PC-3 (cell line): ENCODE measurements around the gene CCDC187. TPM values are rescaled to one million over a fixed set of nuclear protein-coding genes. Genes with fewer than 3 reads are reported as not detected.

Experiments used
- ATAC-seq: fragments of 200-7000 bp; cut with Tn5 transposase; 2 replicates; pipeline ENCODE4 v1.9.1; 2020; ENCODE audit warnings: mild to moderate bottlenecking, moderate library complexity
- BruUV-seq: library from RNA; stranded (reverse); fragments of 400-500 nt; replicated peaks from 2 replicates; lab custom pipeline; 2021; lab: Mats Ljungman, UMichigan
- CTCF ChIA-PET: fragments of 300-600 bp; sonication (Branson Sonifier 250); formaldehyde crosslinking; loops from one replicate; lab custom pipeline; 2022; ENCODE audit warnings: antibody characterized with exemption; lab: Charles Lee
- POLR2A ChIA-PET: fragments of 300-600 bp; sonication (Branson Sonifier 250); formaldehyde crosslinking; loops from one replicate; lab custom pipeline; 2022; ENCODE audit warnings: antibody characterized with exemption; ENCODE audit not compliant: unreplicated experiment; lab: Charles Lee
- DNase-seq: peaks from one replicate; pipeline ENCODE4 v3.0.0-alpha.2; 2015
- H2AFZ ChIP-seq: fragments of 300-600 bp; sonication (generic); 2 replicates; pipeline ENCODE4 v1.6.0; 2016; ENCODE audit warnings: antibody characterized with exemption, low read length
- H3F3A ChIP-seq: fragments of 300-600 bp; sonication (generic); one replicate; pipeline ENCODE4 v1.6.0; 2017; ENCODE audit warnings: antibody characterized with exemption, low read length, control low read depth, mild to moderate bottlenecking; ENCODE audit not compliant: unreplicated experiment
- H3K27ac ChIP-seq: fragments of 300-600 bp; sonication (generic); 2 replicates; pipeline ENCODE4 v1.5.1; 2016; ENCODE audit warnings: mild to moderate bottlenecking, low read length
- H3K27me3 ChIP-seq: fragments of 300-600 bp; sonication (generic); 2 replicates; pipeline ENCODE4 v1.6.1; 2016; ENCODE audit warnings: low read length, mixed read lengths
- H3K36me3 ChIP-seq: fragments of 300-600 bp; sonication (generic); 2 replicates; pipeline ENCODE4 v1.6.1; 2016; ENCODE audit warnings: low read depth, mixed run types, low read length, mixed read lengths
- H3K4me1 ChIP-seq: fragments of 300-600 bp; sonication (generic); 2 replicates; pipeline ENCODE4 v1.5.1; 2016; ENCODE audit warnings: low read length; ENCODE audit not compliant: insufficient read depth
- H3K4me2 ChIP-seq: fragments of 300-600 bp; sonication (generic); 2 replicates; pipeline ENCODE4 v1.6.0; 2016; ENCODE audit warnings: low read length
- H3K4me3 ChIP-seq: fragments of 300-600 bp; sonication (generic); 2 replicates; pipeline ENCODE4 v1.5.1; 2016; ENCODE audit warnings: mild to moderate bottlenecking, low read length, mixed read lengths
- H3K79me2 ChIP-seq: fragments of 300-600 bp; sonication (generic); 2 replicates; pipeline ENCODE4 v1.6.1; 2017; ENCODE audit warnings: low read length, mixed read lengths
- H3K9ac ChIP-seq: fragments of 300-600 bp; sonication (generic); 2 replicates; pipeline ENCODE4 v1.6.0; 2016; ENCODE audit warnings: mild to moderate bottlenecking, low read length
- H3K9me2 ChIP-seq: fragments of 300-600 bp; sonication (generic); replicated peaks from 2 replicates; pipeline ENCODE4 v1.6.1; 2016; ENCODE audit warnings: mixed run types, low read length, mixed read lengths
- H3K9me3 ChIP-seq: fragments of 300-600 bp; sonication (generic); 2 replicates; pipeline ENCODE4 v1.6.1; 2016; ENCODE audit warnings: low read length, mixed read lengths
- H4K20me1 ChIP-seq: fragments of 300-600 bp; sonication (generic); 2 replicates; pipeline ENCODE4 v1.6.1; 2016; ENCODE audit warnings: low read length, mixed read lengths
- EZH2 ChIP-seq: fragments of 300-600 bp; sonication (generic); IDR thresholded peaks from one replicate; pipeline ENCODE4 v1.6.1; 2017; ENCODE audit warnings: antibody characterized with exemption, mild to moderate bottlenecking, low read length; ENCODE audit not compliant: unreplicated experiment
- EZH2phosphoT487 ChIP-seq: fragments of 300-600 bp; sonication (generic); IDR thresholded peaks from 2 replicates; pipeline ENCODE4 v1.6.1; 2018; ENCODE audit warnings: mild to moderate bottlenecking, antibody characterized with exemption, low read length, borderline replicate concordance
- intact Hi-C: fragments of 100-400 bp; cut with micrococcal nuclease; formaldehyde crosslinking; loops from 2 replicates; pipeline ENCODE4 v1.9.0; 2023
- total RNA-seq: library from RNA; depleted of rRNA; stranded (reverse); fragments of >200 nt; gene quantifications from 2 replicates; pipeline ENCODE4 v1.2.3, GENCODE V29; 2014
- TF ChIP-seq, protein P1 (sequence below): fragments of 300-600 bp; sonication (generic); conservative IDR thresholded peaks from 2 replicates; pipeline ENCODE4 v1.5.1; 2017; ENCODE audit warnings: antibody characterized with exemption, low read depth, mild to moderate bottlenecking, low read length

CCDC187 gene
- total RNA-seq, 1 experiment from 2014 or later, result 0.04 TPM

DNA sequence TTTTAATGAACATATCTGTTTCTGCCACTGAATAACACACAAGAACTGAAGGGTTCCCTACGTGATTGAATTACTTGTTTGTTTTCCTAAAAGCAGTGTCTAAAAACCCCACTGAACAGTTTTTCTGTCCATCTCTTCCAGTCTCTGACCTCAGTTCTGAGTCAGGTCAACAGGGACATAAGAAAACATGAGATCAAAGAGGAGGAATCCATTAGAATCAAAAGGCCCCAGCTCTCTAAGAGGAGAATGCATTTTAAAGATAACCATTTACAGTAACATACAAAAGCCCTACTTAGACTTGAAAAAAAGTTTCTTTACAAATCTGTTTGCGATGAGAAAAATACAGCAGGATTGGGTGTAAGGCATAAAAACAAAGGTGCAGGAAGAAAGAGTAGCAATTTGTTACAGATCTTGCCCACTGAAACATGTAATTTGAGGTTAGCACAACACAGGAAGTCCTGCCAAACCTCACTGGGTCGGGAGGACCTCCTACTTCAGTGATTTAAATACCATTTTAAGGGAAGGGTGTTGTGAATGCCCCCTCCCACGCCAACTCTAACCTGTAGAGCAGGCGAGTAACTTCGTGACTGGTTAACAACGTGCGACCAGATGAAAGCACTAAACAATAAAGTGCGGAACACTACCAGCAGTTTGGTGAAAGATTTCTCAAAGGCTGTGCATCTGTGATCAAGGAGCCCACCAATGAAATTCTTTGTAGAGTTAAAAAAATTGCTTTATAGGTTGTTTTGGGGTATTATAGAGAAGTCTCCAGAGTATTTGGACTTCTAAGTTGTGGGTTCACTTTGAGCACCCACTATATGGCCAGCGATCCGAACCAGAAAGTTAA, 59.5 kb downstream of the CCDC187 start:
- TSS peak; percentile 47 for BruUV-seq
- no peaks in the 10 kb centered on the region for H3K9me3 ChIP-seq
- TF ChIP-seq EZH2, result no peak
- peaks cover 19% of the 10 kb centered on the region for H3K4me1 ChIP-seq
- H3K36me3 ChIP-seq, result no peaks in the 10 kb centered on the region
- H3F3A ChIP-seq, result no peaks in the 10 kb centered on the region
- H3K27ac ChIP-seq, result no peak overlapping the region
- H3K4me3 ChIP-seq, result peak overlapping the region; percentile 80
- H3K9ac ChIP-seq, result peak overlapping the region; percentile 68
- DNase-seq (no peak), ATAC-seq (no peak)
- H3K4me2 ChIP-seq, result peak overlapping the region; percentile 98
- ChIA-PET POLR2A (no interaction called here), CTCF (no interaction called here)
- H4K20me1 ChIP-seq, result peaks cover 14% of the 10 kb centered on the region; the same call in 1 of the 2 replicates
- peaks cover 60% of the 10 kb centered on the region for H3K79me2 ChIP-seq
- no peaks in the 10 kb centered on the region for H3K9me2 ChIP-seq
- intact Hi-C loops, result no loop called here
- H2AFZ ChIP-seq, result no peak overlapping the region
- H3K27me3 ChIP-seq, result no peaks in the 10 kb centered on the region

DNA sequence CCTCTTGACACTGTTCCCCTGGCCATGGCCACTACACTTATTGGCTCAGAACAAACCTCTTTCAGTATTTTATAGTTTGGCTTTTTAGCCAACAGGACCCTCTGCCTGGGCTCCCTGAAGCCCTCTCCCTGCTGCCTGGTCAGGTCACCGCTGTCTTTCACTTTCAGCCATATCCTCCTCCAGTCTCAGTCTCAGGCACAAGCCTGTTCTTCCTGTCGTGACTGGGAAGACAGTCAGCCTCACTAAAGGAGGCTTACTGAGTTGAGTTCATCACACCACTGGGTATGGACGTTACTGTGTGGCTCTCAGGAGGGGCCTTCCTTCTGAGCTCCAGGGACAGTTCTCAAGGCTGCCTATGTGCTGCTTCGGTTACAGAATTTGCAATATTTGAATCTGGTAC, 60.3 kb downstream of the CCDC187 start:
- CTCF ChIA-PET, result interaction anchor here (0.6 kb wide), 1 partner anchor 80 kb away, joined by 4 read pairs; no protein-coding TSS in a partner anchor
- no peaks in the 10 kb centered on the region for H3F3A ChIP-seq
- intact Hi-C loops, result no loop called here
- BruUV-seq, result no TSS peak
- H3K79me2 ChIP-seq, result peaks cover 67% of the 10 kb centered on the region
- H2AFZ ChIP-seq, result no peak overlapping the region
- H3K4me3 ChIP-seq, result 0 out of 2 replicates have a peak overlapping the region, but pooled peaks have one; percentile 80
- H3K36me3 ChIP-seq, result no peaks in the 10 kb centered on the region
- DNase-seq (no peak), ATAC-seq (no peak)
- POLR2A ChIA-PET, result no interaction called here
- TF ChIP-seq EZH2phosphoT487 (no peak), EZH2 (no peak)
- no peaks in the 10 kb centered on the region for H3K27me3 ChIP-seq
- H3K4me2 ChIP-seq, result peak overlapping the region; percentile 98; the same call in 1 of the 2 replicates
- H3K9me2 ChIP-seq, result no peaks in the 10 kb centered on the region
- peaks cover 14% of the 10 kb centered on the region; the same call in 1 of the 2 replicates for H4K20me1 ChIP-seq
- H3K9ac ChIP-seq, result no peak overlapping the region
- H3K27ac ChIP-seq, result no peak overlapping the region
- H3K9me3 ChIP-seq, result no peaks in the 10 kb centered on the region
- peaks cover 19% of the 10 kb centered on the region for H3K4me1 ChIP-seq

DNA sequence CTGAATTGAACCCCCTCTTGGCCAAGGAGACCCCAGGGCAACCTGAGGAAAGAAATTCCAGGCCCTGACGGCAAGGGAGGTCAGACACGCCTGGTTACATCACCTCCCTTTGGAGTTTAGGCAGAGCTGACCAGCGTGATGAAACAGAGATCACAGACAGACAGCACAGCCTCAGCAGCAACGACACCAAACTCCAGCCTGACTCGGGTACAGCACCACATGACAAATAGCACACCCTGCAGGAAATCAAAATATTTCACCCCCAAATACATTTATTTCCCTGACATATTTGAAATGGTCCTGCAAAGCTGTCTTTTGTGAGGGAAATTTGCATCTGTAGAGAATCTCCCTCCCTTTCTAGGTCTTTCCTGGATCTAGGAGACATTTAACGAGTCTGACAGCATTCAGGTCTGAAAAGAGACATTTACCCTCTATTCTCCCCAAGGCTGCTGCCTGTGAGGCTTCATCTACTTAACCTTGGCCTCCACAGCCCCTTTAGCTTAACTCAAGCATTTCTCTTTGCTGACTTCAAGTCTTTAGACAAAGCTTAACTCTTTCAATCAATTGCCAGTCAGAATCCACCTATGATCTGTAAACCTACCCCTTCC, 60.9 kb downstream of the CCDC187 start:
- Histone ChIP-seq H3K36me3 (no peaks in the 10 kb centered on the region), H3K9ac (no peak overlapping the region), H3K27me3 (no peaks in the 10 kb centered on the region), H2AFZ (no peak overlapping the region), H3K27ac (no peak overlapping the region), H3F3A (no peaks in the 10 kb centered on the region), H3K9me3 (no peaks in the 10 kb centered on the region), H3K79me2 (peaks cover 71% of the 10 kb centered on the region), H4K20me1 (peaks cover 14% of the 10 kb centered on the region; the same call in 1 of the 2 replicates), H3K4me2 (peak overlapping the region; percentile 98; the same call in 1 of the 2 replicates), H3K9me2 (no peaks in the 10 kb centered on the region), H3K4me1 (peaks cover 19% of the 10 kb centered on the region), H3K4me3 (no peak overlapping the region)
- CTCF ChIA-PET, result interaction anchor here (0.6 kb wide), 2 partner anchors 79 to 120 kb away, joined by 3 to 4 read pairs; partner anchors contain the start of gene DNLZ
- intact Hi-C loops, result no loop called here
- TF ChIP-seq EZH2phosphoT487, result no peak
- TF ChIP-seq, protein P1, sequence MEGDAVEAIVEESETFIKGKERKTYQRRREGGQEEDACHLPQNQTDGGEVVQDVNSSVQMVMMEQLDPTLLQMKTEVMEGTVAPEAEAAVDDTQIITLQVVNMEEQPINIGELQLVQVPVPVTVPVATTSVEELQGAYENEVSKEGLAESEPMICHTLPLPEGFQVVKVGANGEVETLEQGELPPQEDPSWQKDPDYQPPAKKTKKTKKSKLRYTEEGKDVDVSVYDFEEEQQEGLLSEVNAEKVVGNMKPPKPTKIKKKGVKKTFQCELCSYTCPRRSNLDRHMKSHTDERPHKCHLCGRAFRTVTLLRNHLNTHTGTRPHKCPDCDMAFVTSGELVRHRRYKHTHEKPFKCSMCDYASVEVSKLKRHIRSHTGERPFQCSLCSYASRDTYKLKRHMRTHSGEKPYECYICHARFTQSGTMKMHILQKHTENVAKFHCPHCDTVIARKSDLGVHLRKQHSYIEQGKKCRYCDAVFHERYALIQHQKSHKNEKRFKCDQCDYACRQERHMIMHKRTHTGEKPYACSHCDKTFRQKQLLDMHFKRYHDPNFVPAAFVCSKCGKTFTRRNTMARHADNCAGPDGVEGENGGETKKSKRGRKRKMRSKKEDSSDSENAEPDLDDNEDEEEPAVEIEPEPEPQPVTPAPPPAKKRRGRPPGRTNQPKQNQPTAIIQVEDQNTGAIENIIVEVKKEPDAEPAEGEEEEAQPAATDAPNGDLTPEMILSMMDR, result peak; percentile 39; the same call in 1 of the 2 replicates
- TF ChIP-seq EZH2, result no peak
- POLR2A ChIA-PET, result no interaction called here
- no TSS peak for BruUV-seq
- no peak for ATAC-seq
- peak; percentile 18 for DNase-seq
